Choroid plexus epithelial cell (primary cell): Measurements from ENCODE around the gene WNK2.

Source experiments
- DNase-seq: peaks from one replicate; pipeline ENCODE4 v3.0.0-alpha.2; 2010; ENCODE audit warnings: low read depth
- H3K4me3 ChIP-seq: 2 replicates; pipeline ENCODE4 v1.5.1; 2011; ENCODE audit warnings: low read depth, mild to moderate bottlenecking, control low read depth, low read length, moderate library complexity
- CTCF ChIP-seq: conservative IDR thresholded peaks from 2 replicates; pipeline ENCODE4 v1.5.1; 2011; ENCODE audit warnings: low read depth, mild to moderate bottlenecking, control low read depth, inconsistent platforms, low read length, moderate library complexity

The WNK2 gene

GRCh38 chr9:93305497-93306020 is 121.6 kb downstream of the WNK2 start:
- TF ChIP-seq CTCF, result no peak
- DNase-seq, result no peak
- no peak overlapping the region for H3K4me3 ChIP-seq

DNA sequence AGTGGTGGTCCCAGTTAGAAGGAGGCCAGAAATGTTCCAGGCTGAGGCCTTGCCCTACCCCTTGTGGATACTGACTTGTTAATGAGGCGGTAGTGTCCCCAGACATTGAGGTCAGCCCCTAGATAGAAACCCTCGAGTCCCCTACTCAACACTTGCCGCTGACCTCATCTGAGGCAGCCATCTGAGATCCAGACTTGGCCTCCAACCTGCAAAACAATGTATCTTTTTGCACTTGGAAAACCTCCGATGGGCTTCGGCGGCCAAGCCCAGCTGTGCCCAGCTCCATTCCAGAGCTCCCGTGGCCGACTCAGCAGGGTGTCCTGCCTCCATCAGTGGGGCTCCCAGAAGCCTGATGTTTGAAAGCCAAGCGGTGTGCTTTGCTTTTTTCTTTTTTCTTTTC is 122.1 kb downstream of the WNK2 start:
- TF ChIP-seq CTCF, result no peak
- H3K4me3 ChIP-seq, result no peak overlapping the region
- DNase-seq, result no peak

- DNase-seq, result no peak
- TF ChIP-seq CTCF, result no peak
- H3K4me3 ChIP-seq, result no peak overlapping the region
Observed at GRCh38 chr9:93306579-93307091, 122.7 kb downstream of the WNK2 start.

GRCh38 chr9:93307468-93308157 is 123.7 kb downstream of the WNK2 start:
- TF ChIP-seq CTCF, result no peak
- H3K4me3 ChIP-seq, result no peak overlapping the region
- DNase-seq, result no peak

GRCh38 chr9:93308158-93308602 is 124.2 kb downstream of the WNK2 start:
- DNase-seq, result no peak
- no peak for TF ChIP-seq CTCF
- H3K4me3 ChIP-seq, result no peak overlapping the region

DNA sequence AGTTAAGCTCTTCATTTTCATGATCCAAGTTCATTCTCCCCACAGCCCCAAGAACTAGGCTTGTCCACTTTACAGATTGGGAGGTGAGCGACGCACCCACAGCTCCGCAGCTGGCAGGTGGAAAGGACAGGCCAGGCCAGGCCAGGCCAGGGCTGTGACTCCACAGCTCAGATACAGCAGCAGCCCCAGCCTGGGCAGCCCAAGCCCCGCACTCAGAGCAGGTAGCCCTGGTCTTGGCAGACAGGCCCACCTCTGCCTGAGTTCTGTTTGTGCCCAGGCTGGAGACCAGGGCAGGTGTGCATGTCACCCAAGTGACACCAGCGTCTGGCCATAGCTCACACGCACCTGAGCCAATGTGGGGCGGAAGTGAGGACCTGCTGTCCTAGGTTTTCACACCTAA is 124.7 kb downstream of the WNK2 start:
- no peak for TF ChIP-seq CTCF
- H3K4me3 ChIP-seq, result no peak overlapping the region
- DNase-seq, result no peak

DNA sequence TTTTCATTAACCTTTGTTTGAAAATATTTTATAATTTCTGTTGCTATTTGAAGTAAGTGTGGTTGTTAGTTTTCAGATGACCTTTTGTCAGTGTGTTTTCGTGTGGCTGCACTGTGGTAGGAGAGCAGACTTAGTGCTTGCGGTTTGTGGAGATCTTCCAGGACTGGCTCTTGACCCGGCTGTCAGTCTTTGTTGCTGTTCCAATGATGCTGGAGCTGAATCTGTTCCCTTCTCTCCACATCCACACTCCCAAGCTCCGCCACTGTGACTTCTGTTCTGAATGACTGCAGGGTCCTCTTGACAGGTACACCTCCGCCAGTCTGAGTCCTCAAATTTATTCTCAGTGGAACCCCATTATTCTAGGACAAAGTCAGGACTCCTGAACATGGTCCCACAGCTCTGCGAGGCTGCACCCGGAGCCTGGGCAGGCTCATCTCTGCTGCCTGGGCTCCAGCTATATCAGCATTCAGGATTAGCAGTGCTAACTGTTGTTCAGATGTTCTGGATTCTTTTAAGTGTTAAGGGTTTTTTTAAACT is 126.0 kb downstream of the WNK2 start:
- no peak for DNase-seq
- H3K4me3 ChIP-seq, result no peak overlapping the region
- no peak for TF ChIP-seq CTCF
